K562 (cell line): ENCODE data around the gene FGFR4. TPM values are rescaled to one million over a fixed set of nuclear protein-coding genes. Genes with fewer than 3 reads are reported as not detected.

Experiments
- CBFB ChIP-seq: sonication (generic); formaldehyde crosslinking; IDR thresholded peaks from 2 replicates; pipeline ENCODE4 v1.4.0; 2020; ENCODE audit warnings: mild to moderate bottlenecking, missing genetic modification reagents
- CTCF ChIP-seq, 3 experiments: IDR thresholded peaks in 2 of 3; conservative IDR thresholded peaks in 1 of 3; 2 replicates each; pipeline ENCODE4 v1.5.1; 2011 to 2012; ENCODE audit warnings: low read length in 3 of 3, mild to moderate bottlenecking in 3 of 3, control low read depth in 2 of 3, improper control_type of control experiment in 1 of 3, inconsistent platforms in 1 of 3, low read depth in 1 of 3, mixed read lengths in 1 of 3, moderate library complexity in 1 of 3; ENCODE audit not compliant: insufficient read depth in 2 of 3
- ETV6 ChIP-seq, 3 experiments: fragments of 150-350 bp in 1 of 3; sonication (generic) in 1 of 3; formaldehyde crosslinking in 1 of 3; IDR thresholded peaks; 2 replicates each; pipeline versions ENCODE4 v1.6.1 to v1.8.0; 2014 to 2022; ENCODE audit warnings: borderline replicate concordance in 2 of 3, low read depth in 2 of 3, antibody characterized with exemption in 1 of 3, low read length in 1 of 3, mild to moderate bottlenecking in 1 of 3, missing genetic modification reagents in 1 of 3
- HLTF ChIP-seq: fragments of 450-650 bp; IDR thresholded peaks from 2 replicates; pipeline ENCODE4 v1.6.1; 2016
- NCOR1 ChIP-seq: fragments of 450-650 bp; IDR thresholded peaks from 2 replicates; pipeline ENCODE4 v1.6.1; 2016; ENCODE audit warnings: mild to moderate bottlenecking, moderate library complexity
- PTRF ChIP-seq: fragments of 450-650 bp; IDR thresholded peaks from 2 replicates; pipeline ENCODE4 v1.6.1; 2016; ENCODE audit warnings: mild to moderate bottlenecking, missing genetic modification characterization, missing compliant biosample characterization
- RBBP5 ChIP-seq: fragments of 200-600 bp; sonication (generic); IDR thresholded peaks from 2 replicates; pipeline ENCODE4 v1.6.1; 2012; ENCODE audit warnings: borderline replicate concordance, mild to moderate bottlenecking, low read length, control low read depth, inconsistent platforms; ENCODE audit not compliant: insufficient read depth, poor library complexity, severe bottlenecking
- REST ChIP-seq, 2 experiments: fragments of 450-650 bp; formaldehyde crosslinking in 1 of 2; IDR thresholded peaks; 2 replicates each; pipeline versions ENCODE4 v1.4.0 to v1.6.1; 2014 to 2020; ENCODE audit warnings: mild to moderate bottlenecking in 2 of 2, borderline replicate concordance in 1 of 2, low read depth in 1 of 2
- STAT5A ChIP-seq: IDR thresholded peaks from 2 replicates; pipeline ENCODE4 v1.6.1; 2012; ENCODE audit warnings: low read length, inconsistent platforms, borderline replicate concordance
- USF1 ChIP-seq: sonication (generic); formaldehyde crosslinking; IDR thresholded peaks from 2 replicates; pipeline ENCODE4 v1.9.0; 2022; ENCODE audit warnings: mild to moderate bottlenecking, missing genetic modification reagents
- ZNF175 ChIP-seq: fragments of 200-800 bp; sonication (Bioruptor generic); IDR thresholded peaks from 2 replicates; pipeline ENCODE4 v1.6.1; 2016; ENCODE audit warnings: low read depth, mild to moderate bottlenecking, missing genetic modification characterization, missing compliant biosample characterization
- ZNF395 ChIP-seq: fragments of 200-800 bp; sonication (Bioruptor generic); IDR thresholded peaks from 2 replicates; pipeline ENCODE4 v1.6.1; 2017; ENCODE audit warnings: missing genetic modification characterization, missing compliant biosample characterization
- ZNF668 ChIP-seq: fragments of 250-450 bp; sonication (Bioruptor Pico); IDR thresholded peaks from 2 replicates; pipeline ENCODE4 v1.8.0; 2022; ENCODE audit warnings: mild to moderate bottlenecking, inconsistent platforms
- polyA plus RNA-seq, 8 experiments: library from polyadenylated mRNA; depleted of rRNA in 4 of 8; stranded (reverse) in 5 of 8; unstranded in 3 of 8; fragments of >200 nt; fragmentation: Nextera tagmentation in 2 of 8; fragmentation: Illumina TruSeq in 1 of 8; extraction: Ambion mirVana in 2 of 8; extraction: Trizol in 1 of 8; gene quantifications; 2 replicates each; pipeline versions ENCODE4 v1.2.1 to v1.2.3, GENCODE V29; 2011 to 2014; ENCODE audit warnings: inconsistent platforms in 1 of 8, missing spikeins in 1 of 8
- total RNA-seq, 7 experiments: library from RNA; depleted of rRNA in 6 of 7; stranded (reverse); fragments of >200 nt in 6 of 7; fragmentation: Illumina TruSeq in 2 of 7; extraction: Trizol in 2 of 7; gene quantifications; 2 replicates each; pipeline versions ENCODE4 v1.2.1 to v1.2.3, GENCODE V29; 2011 to 2021; ENCODE audit warnings: low replicate concordance in 1 of 7

The FGFR4 gene
- total and polyA plus RNA-seq, 9 of the 15 experiments (the other 6 are each of a cell fraction or from before 2014, with no cell fraction given) = 0.76 to 35.4 (median 7.5) TPM

- TF ChIP-seq REST (IDR thresholded peaks at IDR 0.05; ENCODE audit: borderline replicate concordance) (peak; percentile 82), REST (CRISPR knock-in tag; IDR thresholded peaks at IDR 0.05; ENCODE audit: low read depth) (peak; percentile 58; the same call in 1 of the 2 replicates), CBFB (peak; percentile 78; the same call in 1 of the 2 replicates), NCOR1 (no peak), PTRF (no peak), ZNF668 (CRISPR knock-in tag) (0 out of 2 replicates have a peak, but pooled peaks have one; percentile 17), RBBP5 (peak; percentile 54), USF1 (CRISPR knock-in tag) (peak; percentile 98), ETV6 (IDR thresholded peaks at IDR 0.05; ENCODE audit: borderline replicate concordance in 1 of 2, low read depth in 2 of 2, low read length in 1 of 2) (no peak), ETV6 (CRISPR knock-in tag; IDR thresholded peaks at IDR 0.05; ENCODE audit: borderline replicate concordance) (peak; percentile 99; the same call in 1 of the 2 replicates), CTCF (IDR thresholded peaks at IDR 0.05 in 2 of 3, conservative IDR thresholded peaks at IDR 0.05 in 1 of 3; ENCODE audit: insufficient read depth in 2 of 3, low read depth in 1 of 3, low read length in 3 of 3) (0 out of 6 replicates have a peak, but pooled peaks of 1 of the 3 experiments have one; percentile 5), HLTF (no peak), STAT5A (no peak), ZNF395 (CRISPR knock-in tag) (peak; percentile 95), ZNF175 (CRISPR knock-in tag) (peak; percentile 89)
Measured at GRCh38 chr5:177116631-177117373, 30.1 kb downstream of the FGFR4 start (continued).
